ENCODE results near the gene METTL1.

GRCh38 chr12:57718641-57719528 lies 53.0 kb downstream of the METTL1 start:
- TF ChIP-seq, protein P1, sequence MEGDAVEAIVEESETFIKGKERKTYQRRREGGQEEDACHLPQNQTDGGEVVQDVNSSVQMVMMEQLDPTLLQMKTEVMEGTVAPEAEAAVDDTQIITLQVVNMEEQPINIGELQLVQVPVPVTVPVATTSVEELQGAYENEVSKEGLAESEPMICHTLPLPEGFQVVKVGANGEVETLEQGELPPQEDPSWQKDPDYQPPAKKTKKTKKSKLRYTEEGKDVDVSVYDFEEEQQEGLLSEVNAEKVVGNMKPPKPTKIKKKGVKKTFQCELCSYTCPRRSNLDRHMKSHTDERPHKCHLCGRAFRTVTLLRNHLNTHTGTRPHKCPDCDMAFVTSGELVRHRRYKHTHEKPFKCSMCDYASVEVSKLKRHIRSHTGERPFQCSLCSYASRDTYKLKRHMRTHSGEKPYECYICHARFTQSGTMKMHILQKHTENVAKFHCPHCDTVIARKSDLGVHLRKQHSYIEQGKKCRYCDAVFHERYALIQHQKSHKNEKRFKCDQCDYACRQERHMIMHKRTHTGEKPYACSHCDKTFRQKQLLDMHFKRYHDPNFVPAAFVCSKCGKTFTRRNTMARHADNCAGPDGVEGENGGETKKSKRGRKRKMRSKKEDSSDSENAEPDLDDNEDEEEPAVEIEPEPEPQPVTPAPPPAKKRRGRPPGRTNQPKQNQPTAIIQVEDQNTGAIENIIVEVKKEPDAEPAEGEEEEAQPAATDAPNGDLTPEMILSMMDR (IDR thresholded peaks at IDR 0.05; ENCODE audit: low read depth, low read length) = no peak
- TF ChIP-seq POLR2A (IDR thresholded peaks at IDR 0.05; ENCODE audit: extremely low read depth, insufficient read length) (no peak), MYC (IDR thresholded peaks at IDR 0.05; ENCODE audit: low read depth, low read length) (no peak), MAX (IDR thresholded peaks at IDR 0.05; ENCODE audit: low read depth, low read length) (no peak)
